Middle frontal gyrus (tissue), 1 donor: ENCODE results near the gene STK38L.

Source experiments
- DNase-seq: peaks from one replicate; pipeline ENCODE4 v3.0.0-alpha.2; 2015; ENCODE audit warnings: low spot score; ENCODE audit errors: extremely low spot score

STK38L gene

GRCh38 chr12:27276275-27276674 lies 32.2 kb downstream of the STK38L start:
- DNase-seq = no peak

GRCh38 chr12:27277846-27278260 lies 33.8 kb downstream of the STK38L start:
- no peak for DNase-seq

GRCh38 chr12:27279826-27280225 lies 35.7 kb downstream of the STK38L start:
- no peak for DNase-seq

GRCh38 chr12:27280412-27280811 lies 36.3 kb downstream of the STK38L start:
- DNase-seq = no peak

- DNase-seq = no peak
Measured at GRCh38 chr12:27282754-27283153, 38.7 kb downstream of the STK38L start.

GRCh38 chr12:27284021-27284420 lies 39.9 kb downstream of the STK38L start:
- no peak for DNase-seq

GRCh38 chr12:27284751-27285150 lies 40.7 kb downstream of the STK38L start:
- DNase-seq = no peak

- no peak for DNase-seq
Measured at GRCh38 chr12:27285403-27285802, 41.3 kb downstream of the STK38L start.

GRCh38 chr12:27289414-27289813 lies 45.3 kb downstream of the STK38L start:
- no peak for DNase-seq

- DNase-seq = no peak
Measured at GRCh38 chr12:27290501-27291168, 46.5 kb downstream of the STK38L start.

- no peak for DNase-seq
Measured at GRCh38 chr12:27291862-27292261, 47.8 kb downstream of the STK38L start.

GRCh38 chr12:27292718-27293117 lies 48.6 kb downstream of the STK38L start:
- no peak for DNase-seq

- DNase-seq = no peak
Measured at GRCh38 chr12:27293463-27293862, 49.4 kb downstream of the STK38L start.

- DNase-seq = no peak
Measured at GRCh38 chr12:27296674-27297073, 52.6 kb downstream of the STK38L start.

- no peak for DNase-seq
Measured at GRCh38 chr12:27297566-27297965, 53.5 kb downstream of the STK38L start.

GRCh38 chr12:27299102-27299501 lies 55.0 kb downstream of the STK38L start:
- no peak for DNase-seq

- DNase-seq = no peak
Measured at GRCh38 chr12:27300226-27300625, 56.1 kb downstream of the STK38L start.

- no peak for DNase-seq
Measured at GRCh38 chr12:27303139-27304111, 59.3 kb downstream of the STK38L start.

GRCh38 chr12:27304856-27305255 lies 60.8 kb downstream of the STK38L start:
- DNase-seq = no peak

GRCh38 chr12:27305673-27306456 lies 61.8 kb downstream of the STK38L start:
- no peak for DNase-seq

- DNase-seq = no peak
Measured at GRCh38 chr12:27309293-27309994, 65.4 kb downstream of the STK38L start.
